BLaER1 treated with 17β-estradiol and CSF1 and Interleukin-3, amounts not matched to agents 10 nM and 100 nM (cell line): ENCODE data around the gene MCM8.

Experiments
- H3K27ac ChIP-seq, 11 experiments: shearing (Covaris generic); formaldehyde crosslinking; 2 replicates each; pipeline ENCODE4 v1.8.1; 2022
- H3K27me3 ChIP-seq, 11 experiments: shearing (Covaris generic); formaldehyde crosslinking; 2 replicates each; pipeline ENCODE4 v1.8.1; 2022
- H3K36me3 ChIP-seq, 11 experiments: shearing (Covaris generic); formaldehyde crosslinking; 2 replicates each; pipeline ENCODE4 v1.8.1; 2022
- H3K4me1 ChIP-seq, 10 experiments: shearing (Covaris generic); formaldehyde crosslinking; 2 replicates each; pipeline ENCODE4 v1.8.1; 2022
- H3K4me2 ChIP-seq, 11 experiments: shearing (Covaris generic); formaldehyde crosslinking; 2 replicates each; pipeline ENCODE4 v1.8.1; 2022
- H3K4me3 ChIP-seq, 10 experiments: shearing (Covaris generic); formaldehyde crosslinking; 2 replicates each; pipeline ENCODE4 v1.8.1; 2022
- H3K9ac ChIP-seq, 11 experiments: shearing (Covaris generic); formaldehyde crosslinking; 2 replicates each; pipeline ENCODE4 v1.8.1; 2022
- H3K9me3 ChIP-seq, 11 experiments: shearing (Covaris generic); formaldehyde crosslinking; replicated peaks in 1 of 11; 2 replicates each; pipeline ENCODE4 v1.8.1; 2022
- H4K20me1 ChIP-seq, 11 experiments: shearing (Covaris generic); formaldehyde crosslinking; 2 replicates each; pipeline ENCODE4 v1.8.1; 2022
- Cebpa-rat ChIP-seq, 11 experiments: shearing (Covaris generic); IDR thresholded peaks; 2 replicates each; pipeline ENCODE4 v1.8.1; 2022

The MCM8 gene

GRCh38 chr20:6006603-6006949, 56.1 kb downstream of the MCM8 start:
- Histone ChIP-seq H3K27ac (peak overlapping the region; percentile 82 to 97 (median 96)), H3K9ac (peak overlapping the region; percentile 94 to 99 (median 98)), H3K4me1 (peaks cover 27 to 51% (median 36%) of the 10 kb centered on the region in 10 experiments), H3K36me3 (peaks cover 14 to 24% (median 23%) of the 10 kb centered on the region in 11 experiments), H3K9me3 (no peaks in the 10 kb centered on the region), H4K20me1 (peaks cover under 1 to 52% (median 16%) of the 10 kb centered on the region in 11 experiments; a peak in 12 of 22 replicates), H3K4me2 (peak overlapping the region; percentile 80 to 96 (median 87)), H3K27me3 (no peaks in the 10 kb centered on the region), H3K4me3 (peak overlapping the region; percentile 93 to 100 (median 98))
- no peak for TF ChIP-seq Cebpa-rat (IDR thresholded peaks at IDR 0.05)

DNA sequence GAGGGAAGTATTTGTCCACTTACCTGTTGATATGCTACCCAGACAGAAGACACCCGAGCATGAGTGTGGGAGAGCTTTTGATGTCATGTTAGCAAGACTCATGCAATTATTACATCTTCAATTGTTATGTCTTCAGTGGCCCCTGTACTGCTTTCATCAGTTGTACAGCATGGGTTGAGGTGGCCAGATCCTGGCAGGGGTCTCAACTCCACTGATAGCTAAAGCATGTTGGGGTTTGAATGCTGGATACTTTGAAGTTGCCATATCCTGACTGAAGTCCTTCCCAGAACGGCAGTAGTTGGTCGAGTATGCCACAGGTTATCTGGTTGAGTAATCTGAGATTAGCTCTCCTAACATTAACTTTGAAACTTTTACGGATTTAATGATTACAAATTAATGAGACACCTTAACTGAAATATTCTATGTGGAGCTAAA, 56.7 kb downstream of the MCM8 start:
- peaks cover 27 to 49% (median 36%) of the 10 kb centered on the region in 10 experiments for H3K4me1 ChIP-seq
- no peak for TF ChIP-seq Cebpa-rat (IDR thresholded peaks at IDR 0.05)
- H3K27ac ChIP-seq = peak overlapping the region; percentile 82 to 97 (median 96); a peak in 21 of 22 replicates
- H3K4me3 ChIP-seq = peak overlapping the region; percentile 93 to 100 (median 98)
- H4K20me1 ChIP-seq = peaks cover 6 to 58% (median 19%) of the 10 kb centered on the region in 11 experiments; a peak in 15 of 22 replicates
- peak overlapping the region; percentile 94 to 99 (median 98) for H3K9ac ChIP-seq
- no peaks in the 10 kb centered on the region for H3K9me3 ChIP-seq
- H3K36me3 ChIP-seq = peaks cover 20 to 29% (median 29%) of the 10 kb centered on the region in 11 experiments
- H3K27me3 ChIP-seq = no peaks in the 10 kb centered on the region
- H3K4me2 ChIP-seq = peak overlapping the region; percentile 80 to 96 (median 87)

DNA sequence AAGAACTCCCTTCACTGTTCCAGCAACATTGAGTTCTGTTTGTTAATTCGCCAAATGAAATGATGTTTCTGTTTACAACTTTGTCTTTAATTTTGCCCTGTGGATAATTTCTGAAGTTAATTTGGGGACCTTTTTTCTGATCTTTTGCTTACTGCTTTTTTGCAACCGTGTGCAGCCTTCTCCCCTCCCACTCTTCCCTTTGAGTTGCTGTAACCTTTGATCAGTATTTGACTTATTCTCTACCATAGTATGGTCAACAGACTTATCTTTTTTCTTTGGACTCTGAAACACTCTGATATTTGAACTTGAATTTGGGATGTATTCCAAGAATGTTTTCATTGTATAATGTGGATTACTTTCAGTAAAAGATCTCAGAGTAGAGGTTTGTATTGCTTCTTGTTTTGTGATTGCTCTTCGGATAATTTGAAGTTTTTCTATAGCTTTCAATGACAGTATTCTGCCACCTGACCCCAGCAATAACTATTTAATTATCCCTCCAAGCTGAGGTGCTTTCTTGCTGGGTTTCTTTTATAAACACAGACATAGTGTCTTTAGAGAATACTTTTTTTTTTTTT, 57.2 kb downstream of the MCM8 start:
- Histone ChIP-seq H3K4me1 (peaks cover 27 to 49% (median 36%) of the 10 kb centered on the region in 10 experiments), H3K36me3 (peaks cover 25 to 34% (median 34%) of the 10 kb centered on the region in 11 experiments), H3K9me3 (no peaks in the 10 kb centered on the region), H3K9ac (peak overlapping the region; percentile 94 to 99 (median 98)), H3K4me3 (peak overlapping the region; percentile 93 to 100 (median 98)), H3K4me2 (peak overlapping the region; percentile 80 to 96 (median 87)), H4K20me1 (peaks cover 11 to 63% (median 23%) of the 10 kb centered on the region in 11 experiments; a peak in 15 of 22 replicates), H3K27ac (peak overlapping the region; percentile 82 to 97 (median 96); a peak in 21 of 22 replicates), H3K27me3 (no peaks in the 10 kb centered on the region)
- no peak for TF ChIP-seq Cebpa-rat (IDR thresholded peaks at IDR 0.05)

DNA sequence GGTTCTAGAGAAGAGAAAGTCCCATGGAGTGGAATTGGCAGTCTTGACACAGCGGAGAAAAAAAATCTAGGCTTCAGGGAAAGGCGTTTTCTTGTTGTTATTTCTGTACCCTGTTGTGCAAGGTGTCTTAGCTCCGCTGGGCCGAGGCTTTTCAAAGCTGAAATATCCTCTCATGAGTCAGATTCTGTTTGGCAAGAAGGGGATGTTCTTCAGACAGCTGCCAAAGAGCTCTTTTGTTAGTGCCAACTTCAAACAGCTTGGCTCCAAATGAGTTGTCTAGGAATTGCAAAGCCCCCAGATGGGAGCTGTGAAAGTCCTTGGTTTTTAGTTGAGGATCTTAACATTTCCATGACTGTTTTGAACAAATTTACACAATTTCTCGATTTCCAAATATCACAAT, 57.8 kb downstream of the MCM8 start:
- H3K27ac ChIP-seq = peak overlapping the region; percentile 82 to 97 (median 96); a peak in 21 of 22 replicates
- peaks cover 31 to 41% (median 40%) of the 10 kb centered on the region in 11 experiments for H3K36me3 ChIP-seq
- H3K4me2 ChIP-seq = peak overlapping the region; percentile 80 to 96 (median 87)
- H4K20me1 ChIP-seq = peaks cover 16 to 69% (median 30%) of the 10 kb centered on the region in 11 experiments; a peak in 16 of 22 replicates
- no peaks in the 10 kb centered on the region for H3K9me3 ChIP-seq
- peak overlapping the region; percentile 94 to 99 (median 98); a peak in 21 of 22 replicates for H3K9ac ChIP-seq
- peak overlapping the region in 9 of 10 experiments; percentile 93 to 100 (median 97); a peak in 17 of 20 replicates for H3K4me3 ChIP-seq
- H3K27me3 ChIP-seq = no peaks in the 10 kb centered on the region
- TF ChIP-seq Cebpa-rat (IDR thresholded peaks at IDR 0.05) = peak in 10 of 11 experiments; percentile 85 to 95 (median 88); a peak in 20 of 22 replicates
- peaks cover 27 to 49% (median 36%) of the 10 kb centered on the region in 10 experiments for H3K4me1 ChIP-seq

DNA sequence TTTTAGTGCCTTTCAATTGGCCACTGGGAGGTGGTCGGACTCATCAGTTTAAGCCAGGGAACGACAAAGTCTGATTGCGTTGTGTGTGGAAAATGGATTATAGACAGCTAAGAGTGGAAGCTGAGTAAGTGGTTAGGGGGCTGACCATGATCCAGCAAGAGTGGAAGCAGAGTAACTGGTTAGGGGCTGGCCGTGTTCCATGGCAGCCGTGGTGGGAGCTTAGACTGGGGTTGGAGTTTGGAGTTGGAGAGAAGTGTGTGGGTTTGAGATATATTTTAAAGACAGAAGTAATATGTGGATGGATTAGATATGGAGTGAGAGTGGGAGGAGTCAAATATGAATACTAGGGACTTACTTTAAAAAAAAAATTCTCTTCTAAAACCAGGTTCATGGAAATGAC, 61.7 kb downstream of the MCM8 start:
- Histone ChIP-seq H4K20me1 (peaks cover 23 to 95% (median 57%) of the 10 kb centered on the region in 11 experiments; a peak in 18 of 22 replicates), H3K4me3 (no peak overlapping the region), H3K27me3 (no peaks in the 10 kb centered on the region), H3K27ac (no peak overlapping the region), H3K36me3 (peaks cover 66 to 80% (median 76%) of the 10 kb centered on the region in 11 experiments), H3K4me1 (peaks cover 17 to 55% (median 31%) of the 10 kb centered on the region in 10 experiments), H3K9ac (no peak overlapping the region), H3K4me2 (no peak overlapping the region), H3K9me3 (no peaks in the 10 kb centered on the region)
- TF ChIP-seq Cebpa-rat (IDR thresholded peaks at IDR 0.05) = no peak

- Histone ChIP-seq H4K20me1 (peaks cover 19 to 94% (median 68%) of the 10 kb centered on the region in 11 experiments; a peak in 18 of 22 replicates), H3K9ac (no peak overlapping the region), H3K27ac (no peak overlapping the region), H3K36me3 (peaks cover 74 to 98% (median 91%) of the 10 kb centered on the region in 11 experiments), H3K4me1 (peaks cover 0 to 49% (median 16%) of the 10 kb centered on the region in 10 experiments; a peak in 15 of 20 replicates), H3K4me3 (no peak overlapping the region), H3K9me3 (no peaks in the 10 kb centered on the region), H3K4me2 (no peak overlapping the region), H3K27me3 (no peaks in the 10 kb centered on the region)
- no peak for TF ChIP-seq Cebpa-rat (IDR thresholded peaks at IDR 0.05)
Measured at GRCh38 chr20:6014017-6014416, 63.6 kb downstream of the MCM8 start.

- Histone ChIP-seq H3K27me3 (no peaks in the 10 kb centered on the region), H3K4me1 (peaks cover 0 to 39% (median 7%) of the 10 kb centered on the region in 10 experiments; a peak in 15 of 20 replicates), H3K4me3 (no peak overlapping the region), H3K4me2 (no peak overlapping the region), H4K20me1 (peaks cover 17 to 94% (median 76%) of the 10 kb centered on the region in 11 experiments; a peak in 18 of 22 replicates), H3K36me3 (peaks cover 74 to 100% (median 95%) of the 10 kb centered on the region in 11 experiments), H3K27ac (no peak overlapping the region), H3K9me3 (no peaks in the 10 kb centered on the region), H3K9ac (no peak overlapping the region)
- no peak for TF ChIP-seq Cebpa-rat (IDR thresholded peaks at IDR 0.05)
Measured at GRCh38 chr20:6014957-6015356, 64.5 kb downstream of the MCM8 start.

- H3K9ac ChIP-seq = no peak overlapping the region
- H3K4me3 ChIP-seq = no peak overlapping the region
- no peak overlapping the region for H3K27ac ChIP-seq
- peaks cover 0 to 29% (median 2%) of the 10 kb centered on the region in 10 experiments; a peak in 9 of 20 replicates for H3K4me1 ChIP-seq
- peaks cover 8 to 84% (median 57%) of the 10 kb centered on the region in 11 experiments; a peak in 18 of 22 replicates for H4K20me1 ChIP-seq
- H3K36me3 ChIP-seq = peaks cover 62 to 100% (median 93%) of the 10 kb centered on the region in 11 experiments
- no peak for TF ChIP-seq Cebpa-rat (IDR thresholded peaks at IDR 0.05)
- peak overlapping the region in 2 of 11 experiments; percentile 11; a peak in 2 of 22 replicates for H3K4me2 ChIP-seq
- no peaks in the 10 kb centered on the region for H3K27me3 ChIP-seq
- H3K9me3 ChIP-seq = peaks cover 3 to 18% (median 13%) of the 10 kb centered on the region in 11 experiments; a peak in 19 of 22 replicates
Measured at GRCh38 chr20:6017467-6017866, 67.0 kb downstream of the MCM8 start.

DNA sequence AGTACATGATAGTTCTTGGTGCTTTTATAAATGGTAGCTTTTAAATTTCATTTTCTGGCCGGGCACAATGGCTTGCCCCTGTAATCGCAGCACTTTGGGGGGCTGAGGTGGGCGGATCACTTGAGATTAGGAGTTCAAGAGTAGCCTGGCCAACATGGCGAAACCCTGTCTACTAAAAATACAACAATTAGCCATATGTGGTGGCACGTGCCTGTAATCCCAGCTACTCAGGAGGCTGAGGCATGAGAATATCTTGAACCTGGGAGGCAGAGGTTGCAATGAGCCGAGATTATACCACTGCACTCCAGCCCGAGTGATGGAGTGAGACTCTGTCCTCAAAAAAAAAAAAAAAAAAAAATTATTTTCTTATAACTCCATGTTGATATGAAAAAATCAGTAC, 67.4 kb downstream of the MCM8 start:
- H3K9me3 ChIP-seq = peaks cover 4 to 22% (median 17%) of the 10 kb centered on the region in 11 experiments; a peak in 19 of 22 replicates
- H3K4me2 ChIP-seq = peak overlapping the region in 2 of 11 experiments; percentile 11; a peak in 2 of 22 replicates
- no peaks in the 10 kb centered on the region for H3K27me3 ChIP-seq
- H3K9ac ChIP-seq = no peak overlapping the region
- H4K20me1 ChIP-seq = peaks cover 8 to 80% (median 53%) of the 10 kb centered on the region in 11 experiments; a peak in 18 of 22 replicates
- H3K36me3 ChIP-seq = peaks cover 62 to 100% (median 93%) of the 10 kb centered on the region in 11 experiments
- no peak overlapping the region for H3K27ac ChIP-seq
- peaks cover 0 to 29% (median 2%) of the 10 kb centered on the region in 10 experiments; a peak in 9 of 20 replicates for H3K4me1 ChIP-seq
- H3K4me3 ChIP-seq = no peak overlapping the region
- TF ChIP-seq Cebpa-rat (IDR thresholded peaks at IDR 0.05) = no peak
